Parathyroid adenoma (tissue), 2 donors: ENCODE measurements around the gene OBSCN.

Experiments used
- H2AFZ ChIP-seq: fragments of 300-600 bp; sonication (generic); one replicate; pipeline ENCODE4 v1.7.0; 2017; ENCODE audit warnings: antibody characterized with exemption, mild to moderate bottlenecking
- H3K27ac ChIP-seq: fragments of 300-600 bp; sonication (generic); one replicate; pipeline ENCODE4 v1.7.0; 2017
- H3K27me3 ChIP-seq: fragments of 300-600 bp; sonication (generic); one replicate; pipeline ENCODE4 v1.7.0; 2017; ENCODE audit warnings: low read length; ENCODE audit not compliant: control insufficient read depth, insufficient read depth
- H3K36me3 ChIP-seq: fragments of 300-600 bp; sonication (generic); one replicate; pipeline ENCODE4 v1.7.0; 2017; ENCODE audit warnings: low read length; ENCODE audit not compliant: control insufficient read depth, insufficient read depth
- H3K4me1 ChIP-seq: fragments of 300-600 bp; sonication (generic); one replicate; pipeline ENCODE4 v1.7.0; 2017; ENCODE audit warnings: control low read depth
- H3K4me2 ChIP-seq: fragments of 300-600 bp; sonication (generic); one replicate; pipeline ENCODE4 v1.7.0; 2017; ENCODE audit warnings: low read length
- H3K4me3 ChIP-seq: fragments of 300-600 bp; sonication (generic); one replicate; pipeline ENCODE4 v1.7.0; 2017; ENCODE audit warnings: low read depth, low read length
- H3K79me2 ChIP-seq: fragments of 300-600 bp; sonication (generic); one replicate; pipeline ENCODE4 v1.7.0; 2017; ENCODE audit warnings: control low read depth
- H3K9ac ChIP-seq: fragments of 300-600 bp; sonication (generic); one replicate; pipeline ENCODE4 v1.7.0; 2017; ENCODE audit warnings: mild to moderate bottlenecking
- H3K9me3 ChIP-seq: fragments of 300-600 bp; sonication (generic); one replicate; pipeline ENCODE4 v1.7.0; 2017; ENCODE audit warnings: low read length; ENCODE audit not compliant: control insufficient read depth
- TF ChIP-seq, protein P1 (sequence below): fragments of 300-600 bp; sonication (generic); IDR thresholded peaks from one replicate; pipeline ENCODE4 v1.7.0; 2017; ENCODE audit warnings: antibody characterized with exemption, mild to moderate bottlenecking
- donor health status: primary hyperparathyroidism.

Gene OBSCN

DNA sequence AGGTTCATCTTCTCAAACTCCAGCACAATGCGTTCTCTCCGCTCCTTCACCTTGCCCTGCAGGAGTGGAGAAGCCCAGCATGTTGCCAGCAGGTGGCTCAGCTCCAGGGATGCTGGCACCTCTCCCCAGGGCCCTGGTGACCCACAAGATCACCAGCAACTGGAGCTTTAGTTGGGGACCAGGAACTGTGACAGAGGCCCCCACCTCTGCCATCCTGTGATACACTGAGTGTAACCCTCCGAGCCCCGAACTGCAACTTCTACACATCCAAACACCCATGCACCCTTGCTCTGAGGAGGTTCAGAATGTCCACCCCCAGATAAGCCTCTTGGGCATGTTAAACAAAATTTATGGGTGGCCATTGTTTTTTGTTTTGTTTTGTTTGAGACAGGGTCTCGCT, 203.3 kb downstream of the OBSCN start:
- TF ChIP-seq, protein P1, sequence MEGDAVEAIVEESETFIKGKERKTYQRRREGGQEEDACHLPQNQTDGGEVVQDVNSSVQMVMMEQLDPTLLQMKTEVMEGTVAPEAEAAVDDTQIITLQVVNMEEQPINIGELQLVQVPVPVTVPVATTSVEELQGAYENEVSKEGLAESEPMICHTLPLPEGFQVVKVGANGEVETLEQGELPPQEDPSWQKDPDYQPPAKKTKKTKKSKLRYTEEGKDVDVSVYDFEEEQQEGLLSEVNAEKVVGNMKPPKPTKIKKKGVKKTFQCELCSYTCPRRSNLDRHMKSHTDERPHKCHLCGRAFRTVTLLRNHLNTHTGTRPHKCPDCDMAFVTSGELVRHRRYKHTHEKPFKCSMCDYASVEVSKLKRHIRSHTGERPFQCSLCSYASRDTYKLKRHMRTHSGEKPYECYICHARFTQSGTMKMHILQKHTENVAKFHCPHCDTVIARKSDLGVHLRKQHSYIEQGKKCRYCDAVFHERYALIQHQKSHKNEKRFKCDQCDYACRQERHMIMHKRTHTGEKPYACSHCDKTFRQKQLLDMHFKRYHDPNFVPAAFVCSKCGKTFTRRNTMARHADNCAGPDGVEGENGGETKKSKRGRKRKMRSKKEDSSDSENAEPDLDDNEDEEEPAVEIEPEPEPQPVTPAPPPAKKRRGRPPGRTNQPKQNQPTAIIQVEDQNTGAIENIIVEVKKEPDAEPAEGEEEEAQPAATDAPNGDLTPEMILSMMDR: no peak
- Histone ChIP-seq H3K27me3 (no peaks in the 10 kb centered on the region), H3K79me2 (no peaks in the 10 kb centered on the region), H3K27ac (no peak overlapping the region), H3K36me3 (no peaks in the 10 kb centered on the region), H3K9ac (no peak overlapping the region), H3K4me3 (no peak overlapping the region), H2AFZ (no peak overlapping the region), H3K9me3 (no peaks in the 10 kb centered on the region), H3K4me2 (no peak overlapping the region), H3K4me1 (no peaks in the 10 kb centered on the region)

- Histone ChIP-seq H2AFZ (no peak overlapping the region), H3K9ac (no peak overlapping the region), H3K4me2 (no peak overlapping the region), H3K27me3 (no peaks in the 10 kb centered on the region), H3K9me3 (no peaks in the 10 kb centered on the region), H3K4me1 (no peaks in the 10 kb centered on the region), H3K27ac (no peak overlapping the region), H3K79me2 (no peaks in the 10 kb centered on the region), H3K4me3 (no peak overlapping the region), H3K36me3 (no peaks in the 10 kb centered on the region)
- TF ChIP-seq, protein P1: no peak
Measured at GRCh38 chr1:228411548-228412430, 203.9 kb downstream of the OBSCN start.

- no peak overlapping the region for H2AFZ ChIP-seq
- H3K4me1 ChIP-seq: no peaks in the 10 kb centered on the region
- TF ChIP-seq, protein P1: no peak
- H3K4me3 ChIP-seq: no peak overlapping the region
- no peak overlapping the region for H3K27ac ChIP-seq
- H3K79me2 ChIP-seq: no peaks in the 10 kb centered on the region
- no peaks in the 10 kb centered on the region for H3K36me3 ChIP-seq
- no peaks in the 10 kb centered on the region for H3K9me3 ChIP-seq
- H3K27me3 ChIP-seq: no peaks in the 10 kb centered on the region
- no peak overlapping the region for H3K9ac ChIP-seq
- H3K4me2 ChIP-seq: no peak overlapping the region
Measured at GRCh38 chr1:228413241-228414010, 205.6 kb downstream of the OBSCN start.

DNA sequence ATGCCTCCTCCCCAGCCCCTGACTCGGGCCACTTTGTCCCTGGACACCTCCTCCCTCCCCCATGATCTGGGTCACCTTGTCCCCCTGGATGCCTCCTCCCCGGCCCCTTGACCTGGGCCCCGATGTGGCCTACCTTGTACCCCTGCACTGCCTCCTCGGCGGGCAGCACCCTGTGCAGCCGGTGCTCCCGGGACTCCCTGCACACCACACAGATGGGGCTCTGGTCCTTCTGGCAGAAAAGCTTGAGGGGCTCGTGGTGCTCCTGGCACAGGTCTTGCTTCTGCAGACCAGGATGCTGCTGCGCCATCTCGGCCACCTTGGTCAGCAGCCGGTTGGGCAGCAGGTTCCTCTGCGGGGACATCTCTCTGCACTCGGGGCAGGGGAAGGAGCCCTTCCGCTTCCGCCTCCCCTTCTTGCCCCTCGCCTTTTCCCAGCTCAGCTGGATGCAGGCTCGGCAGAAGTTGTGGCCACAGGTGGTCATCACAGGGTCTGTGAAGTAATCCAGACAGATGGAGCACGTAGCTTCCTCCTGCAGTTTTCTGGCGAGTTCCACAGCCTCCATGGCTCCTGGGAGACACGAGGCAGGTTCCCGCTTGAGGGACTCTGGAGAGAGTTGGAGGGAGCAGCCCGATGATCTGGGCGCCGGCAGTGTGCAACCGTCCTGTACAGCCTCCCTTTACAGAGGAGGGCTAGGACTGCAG, 206.8 kb downstream of the OBSCN start:
- Histone ChIP-seq H3K79me2 (no peaks in the 10 kb centered on the region), H3K4me3 (no peak overlapping the region), H3K27me3 (no peaks in the 10 kb centered on the region), H3K4me2 (no peak overlapping the region), H3K9me3 (no peaks in the 10 kb centered on the region), H3K4me1 (no peaks in the 10 kb centered on the region), H3K36me3 (no peaks in the 10 kb centered on the region), H3K27ac (no peak overlapping the region), H3K9ac (no peak overlapping the region), H2AFZ (no peak overlapping the region)
- TF ChIP-seq, protein P1: no peak
